SHP77 treated with DMSO at 0.1 percent for 48 hours (cell line): ENCODE measurements around the gene CLEC20A.

Source experiments
- DNase-seq: peaks from one replicate; lab custom pipeline; 2025; lab: John Stamatoyannopoulos, UW

The CLEC20A gene

DNA sequence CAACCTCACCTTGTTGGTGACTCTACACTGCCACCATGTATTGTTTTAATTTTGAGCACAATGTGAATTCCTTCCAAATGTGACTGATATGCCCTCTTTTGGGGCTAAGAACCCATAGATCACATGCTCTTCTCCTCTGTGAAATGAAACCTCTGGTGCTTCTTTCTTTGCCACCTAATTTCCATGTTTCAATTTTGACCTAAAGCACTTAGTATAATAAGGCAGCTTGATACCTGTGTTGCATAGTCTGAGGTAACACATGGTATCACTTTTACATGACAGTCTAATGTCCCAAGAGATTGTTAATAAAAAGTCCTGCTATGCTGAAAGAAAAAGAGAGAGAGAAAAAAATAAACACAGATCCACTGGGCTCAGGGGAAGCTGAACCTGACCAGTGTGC lies 24.2 kb downstream of the CLEC20A start:
- no peak for DNase-seq

GRCh38 chr1:178470411-178470960 lies 26.3 kb downstream of the CLEC20A start:
- DNase-seq: no peak

DNA sequence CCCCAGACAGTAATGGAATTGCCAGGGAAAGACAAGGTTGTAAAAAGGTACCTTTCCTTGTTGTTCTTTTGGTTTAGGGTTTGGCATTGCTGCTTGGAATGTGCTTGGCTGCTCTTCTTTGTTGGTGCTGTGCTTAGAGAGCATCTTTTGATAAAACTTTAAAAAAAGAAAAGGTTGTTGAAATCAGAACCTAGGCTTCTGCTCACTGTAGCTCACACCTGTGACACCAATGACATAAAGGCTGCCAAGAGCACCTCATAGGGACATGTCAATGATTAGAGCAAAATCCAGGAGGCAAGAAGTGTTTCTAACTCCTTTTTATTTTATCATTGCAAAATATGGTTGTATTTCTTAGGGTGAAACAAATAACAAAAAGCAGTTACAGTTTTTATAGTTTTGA lies 28.9 kb downstream of the CLEC20A start:
- no peak for DNase-seq

DNA sequence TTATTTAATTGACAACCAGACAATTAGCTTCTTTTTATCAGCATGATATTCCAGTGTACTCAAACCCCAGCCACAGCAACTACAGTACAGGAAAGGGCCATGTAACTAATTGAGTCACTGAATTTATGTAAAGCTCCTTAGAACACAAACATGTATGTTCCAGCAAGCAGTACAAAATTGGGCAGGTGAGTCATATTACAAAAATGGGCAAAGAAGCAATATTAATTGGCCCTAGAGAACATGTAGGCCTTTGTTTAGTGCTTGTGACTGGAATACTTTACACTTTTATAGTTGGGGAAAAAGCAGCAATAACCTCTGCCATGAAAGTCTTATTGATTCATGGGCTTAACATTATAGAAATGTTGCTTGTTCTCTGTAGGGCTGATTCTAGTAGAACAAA lies 31.8 kb downstream of the CLEC20A start:
- DNase-seq: no peak

GRCh38 chr1:178464566-178464965 lies 32.2 kb downstream of the CLEC20A start:
- DNase-seq: no peak

- DNase-seq: no peak
Observed at GRCh38 chr1:178464141-178464540, 32.6 kb downstream of the CLEC20A start.

- DNase-seq: no peak
Observed at GRCh38 chr1:178461701-178462100, 35.1 kb downstream of the CLEC20A start.

DNA sequence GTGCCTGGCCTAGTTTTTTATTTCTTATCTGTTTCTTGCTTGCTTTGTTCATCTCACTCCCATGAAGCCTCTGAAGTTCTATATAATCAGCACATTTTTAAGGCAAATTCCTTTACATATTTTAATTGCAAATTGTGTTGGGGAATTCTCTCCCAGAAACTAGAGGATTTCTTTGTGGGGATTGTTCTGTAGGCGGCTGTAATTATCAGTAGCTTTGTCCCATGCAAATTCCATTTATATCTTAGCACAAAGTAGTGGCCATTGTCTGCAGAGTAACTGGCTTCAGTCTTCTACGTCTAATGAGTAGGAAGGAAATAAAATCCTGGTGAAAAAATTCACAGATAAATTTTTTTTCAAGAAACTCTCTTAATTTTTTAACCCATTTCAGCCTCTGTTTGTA lies 35.7 kb downstream of the CLEC20A start:
- DNase-seq: no peak

GRCh38 chr1:178458203-178458602 lies 38.6 kb downstream of the CLEC20A start:
- DNase-seq: no peak

DNA sequence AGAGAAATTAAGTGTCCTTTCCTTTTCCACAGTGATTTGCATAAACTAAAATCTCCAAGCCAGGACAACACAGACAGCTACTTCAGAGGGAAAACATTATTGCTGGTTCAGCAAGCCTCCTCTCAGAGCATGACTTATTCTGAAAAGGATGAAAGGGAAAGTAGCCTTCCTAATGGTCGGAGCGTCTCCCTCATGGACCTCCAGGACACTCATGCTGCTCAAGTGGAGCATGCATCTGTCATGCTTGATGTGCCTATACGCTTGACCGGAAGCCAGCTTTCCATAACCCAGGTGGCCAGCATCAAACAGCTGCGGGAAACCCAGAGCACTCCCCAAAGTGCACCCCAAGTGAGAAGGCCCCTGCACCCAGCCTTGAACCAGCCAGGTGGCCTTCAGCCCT lies 39.1 kb downstream of the CLEC20A start:
- no peak for DNase-seq

- no peak for DNase-seq
Observed at GRCh38 chr1:178456472-178456871, 40.3 kb downstream of the CLEC20A start.

- no peak for DNase-seq
Observed at GRCh38 chr1:178452013-178452412, 44.8 kb downstream of the CLEC20A start.

DNA sequence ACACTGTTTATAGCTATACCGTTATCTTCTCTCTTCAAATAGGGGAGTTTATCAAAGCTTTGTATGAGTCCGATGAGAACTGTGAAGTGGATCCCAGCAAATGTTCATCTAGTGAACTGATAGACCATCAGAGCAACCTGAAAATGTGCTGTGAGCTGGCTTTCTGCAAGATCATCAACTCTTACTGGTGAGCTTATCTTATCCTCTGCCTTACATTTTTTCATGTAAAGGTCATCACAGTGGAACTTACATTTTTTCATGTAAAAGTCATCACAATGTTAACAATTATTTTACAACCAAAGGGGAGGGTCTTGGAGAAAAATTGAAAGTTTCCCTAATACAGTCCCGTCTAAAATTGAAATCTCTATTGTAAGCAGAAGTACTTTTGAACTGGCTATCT lies 45.2 kb downstream of the CLEC20A start:
- DNase-seq: no peak

DNA sequence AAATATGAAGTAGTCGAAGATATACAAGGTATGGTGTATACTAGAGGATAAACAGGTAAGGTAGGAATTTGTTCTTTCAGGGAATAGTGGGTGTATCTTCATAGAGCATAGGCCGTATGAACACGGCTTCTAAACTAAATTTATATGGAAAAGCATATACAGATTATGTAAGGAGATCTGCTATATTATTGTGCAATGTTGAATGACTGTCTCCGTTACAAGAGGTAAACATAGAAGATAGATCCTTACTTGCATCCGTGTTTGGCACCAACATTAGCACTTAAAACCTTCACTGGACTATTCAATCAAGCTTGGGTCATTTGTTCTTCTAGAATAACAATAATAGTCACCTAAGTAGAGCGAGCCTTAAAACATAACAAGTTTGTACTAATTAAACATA lies 45.9 kb downstream of the CLEC20A start:
- no peak for DNase-seq

DNA sequence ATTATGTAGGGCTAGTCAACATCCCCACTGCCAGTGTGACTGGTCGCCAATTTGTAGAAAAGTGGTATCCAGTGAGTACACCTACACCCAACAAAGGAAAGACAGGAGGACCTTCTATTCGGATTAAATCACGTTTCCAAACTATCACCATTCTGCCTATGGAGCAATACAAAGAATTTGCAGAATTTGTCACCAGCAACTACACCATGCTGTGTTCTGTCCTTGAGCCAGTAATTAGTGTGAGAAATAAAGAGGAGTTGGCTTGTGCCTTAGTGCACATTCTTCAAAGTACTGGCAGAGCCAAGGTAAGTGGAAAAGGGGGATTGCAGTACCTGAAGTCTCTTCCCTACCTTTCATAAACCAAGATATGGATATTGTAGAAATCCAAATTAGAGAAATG lies 53.8 kb downstream of the CLEC20A start:
- no peak for DNase-seq

- no peak for DNase-seq
Observed at GRCh38 chr1:178438432-178438831, 58.3 kb downstream of the CLEC20A start.

DNA sequence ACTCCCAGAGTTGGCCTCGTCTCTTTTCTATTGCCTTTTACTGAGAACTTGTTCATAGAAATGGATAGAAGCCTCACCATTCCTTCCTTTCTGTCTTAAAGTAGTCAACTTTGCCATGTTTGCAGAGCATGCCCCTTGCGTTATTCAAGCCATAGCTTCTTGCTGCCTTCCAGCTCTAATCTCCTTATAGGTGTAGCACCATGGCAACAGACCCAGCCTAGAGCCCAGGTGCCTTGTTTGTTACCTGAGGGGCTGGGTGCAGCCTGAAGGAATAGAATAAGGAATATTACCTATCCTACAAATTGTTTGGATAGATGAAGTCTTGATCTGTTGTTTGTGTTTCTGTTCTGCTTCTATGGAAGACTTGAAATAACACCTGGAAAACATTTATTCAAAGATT lies 59.9 kb downstream of the CLEC20A start:
- no peak for DNase-seq

GRCh38 chr1:178434899-178435435 lies 61.8 kb downstream of the CLEC20A start:
- DNase-seq: no peak

GRCh38 chr1:178434360-178434759 lies 62.4 kb downstream of the CLEC20A start:
- no peak for DNase-seq
